ENCODE measurements around the gene SUMO2. TPM values are rescaled to one million over a fixed set of nuclear protein-coding genes. Genes with fewer than 3 reads are reported as not detected.

Gene SUMO2
- total and polyA plus RNA-seq, 9 of the 15 experiments (the other 6 are each of a cell fraction or from before 2014, with no cell fraction given) = 157 to 733 (median 419) TPM

- Histone ChIP-seq H3K27me3 (ENCODE audit: control insufficient read depth in 2 of 2, insufficient read depth in 2 of 2, low read length in 2 of 2) (no peaks in the 10 kb centered on the region), H4K20me1 (replicated peaks; ENCODE audit: control insufficient read depth, insufficient read depth, low read length) (peaks cover 6% of the 10 kb centered on the region; the same call in 1 of the 2 replicates), H3K4me1 (replicated peaks in 1 of 2; ENCODE audit: control insufficient read depth in 2 of 2, insufficient read depth in 2 of 2, low read length in 2 of 2) (peaks cover 27 to 47% of the 10 kb centered on the region in 2 experiments), H3K9me1 (ENCODE audit: control insufficient read depth, insufficient read depth, low read length) (no peaks in the 10 kb centered on the region), H2AFZ (ENCODE audit: low read depth, low read length) (no peak overlapping the region), H3K9me3 (replicated peaks; ENCODE audit: control insufficient read depth, insufficient read depth, low read depth, low read length) (no peaks in the 10 kb centered on the region), H3K4me3 (no peak overlapping the region), H3K9ac (ENCODE audit: insufficient read depth in 1 of 2, low read depth in 2 of 2, low read length in 2 of 2) (no peak overlapping the region), H3K36me3 (ENCODE audit: control insufficient read depth, insufficient read depth, low read length) (peaks cover 25% of the 10 kb centered on the region; the same call in 2 of the 3 replicates), H3K27ac (ENCODE audit: extremely low read depth, low read depth, low read length) (no peak overlapping the region), H3K79me2 (ENCODE audit: control insufficient read depth, insufficient read depth, low read length) (peaks cover 46% of the 10 kb centered on the region), H3K4me2 (ENCODE audit: insufficient read depth, low read length) (no peak overlapping the region)
- in situ Hi-C loops (cut with MboI) = no loop called here
- CTCF ChIA-PET (ENCODE audit: low intra/inter-chr PET ratio) = no interaction called here
- TF ChIP-seq NCOA4 (IDR thresholded peaks at IDR 0.05; ENCODE audit: partially characterized antibody) (no peak), ZNF121 (CRISPR knock-in tag; conservative IDR thresholded peaks at IDR 0.05) (peak; percentile 76)
- WGBS (ENCODE audit: insufficient coverage, low coverage, missing lambda C conversion rate) = 97% methylated on average over 6 of the region's 8 CpGs
- FAIRE-seq (no peak), DNase-seq (ENCODE audit: extremely low read depth in 1 of 4, low spot score in 3 of 4) (no peak), ATAC-seq (no peak)
- POLR2A ChIA-PET = interaction anchor here (0.6 to 7.6 kb wide), 8 partner anchors 10 to 361 kb away, joined by 3 to 58 read pairs (median 4); partner anchors contain the start of genes ARMC7 and JPT1
- intact Hi-C loops (cut with micrococcal nuclease) = no loop called here
- BruUV-seq (replicated peaks) = no TSS peak
Observed at GRCh38 chr17:75126954-75127353, 55.8 kb downstream of the SUMO2 start.

GRCh38 chr17:75125984-75126383 is 56.8 kb downstream of the SUMO2 start:
- H3K36me3 ChIP-seq (ENCODE audit: control insufficient read depth, insufficient read depth, low read length) = peaks cover 27% of the 10 kb centered on the region; the same call in 2 of the 3 replicates
- H3K27ac ChIP-seq (ENCODE audit: extremely low read depth, low read depth, low read length) = no peak overlapping the region; the same call in 2 of the 3 replicates
- no TSS peak for BruUV-seq (replicated peaks)
- no peaks in the 10 kb centered on the region for H3K9me1 ChIP-seq (ENCODE audit: control insufficient read depth, insufficient read depth, low read length)
- in situ Hi-C loops (cut with MboI) = no loop called here
- H3K4me3 ChIP-seq = no peak overlapping the region
- TF ChIP-seq SIN3B (IDR thresholded peaks at IDR 0.05; ENCODE audit: low read depth) = no peak
- peak; percentile 34; the same call in 1 of the 2 replicates for TF ChIP-seq NR2C2 (CRISPR knock-in tag; IDR thresholded peaks at IDR 0.05)
- TF ChIP-seq NR2C2 (tag; IDR thresholded peaks at IDR 0.05) = no peak
- TF ChIP-seq PRDM10 (IDR thresholded peaks at IDR 0.05; ENCODE audit: partially characterized antibody) = peak; percentile 29
- TF ChIP-seq, protein P1, sequence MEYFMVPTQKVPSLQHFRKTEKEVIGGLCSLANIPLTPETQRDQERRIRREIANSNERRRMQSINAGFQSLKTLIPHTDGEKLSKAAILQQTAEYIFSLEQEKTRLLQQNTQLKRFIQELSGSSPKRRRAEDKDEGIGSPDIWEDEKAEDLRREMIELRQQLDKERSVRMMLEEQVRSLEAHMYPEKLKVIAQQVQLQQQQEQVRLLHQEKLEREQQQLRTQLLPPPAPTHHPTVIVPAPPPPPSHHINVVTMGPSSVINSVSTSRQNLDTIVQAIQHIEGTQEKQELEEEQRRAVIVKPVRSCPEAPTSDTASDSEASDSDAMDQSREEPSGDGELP (CRISPR knock-in tag; IDR thresholded peaks at IDR 0.05; ENCODE audit: borderline replicate concordance) = no peak
- TF ChIP-seq E2F5 (CRISPR knock-in tag; IDR thresholded peaks at IDR 0.05) = 0 out of 2 replicates have a peak, but pooled peaks have one; percentile 62
- TF ChIP-seq GABPA (tag; conservative IDR thresholded peaks at IDR 0.05; ENCODE audit: low read depth) = 0 out of 2 replicates have a peak, but pooled peaks have one; percentile 20
- H3K4me2 ChIP-seq (ENCODE audit: insufficient read depth, low read length) = no peak overlapping the region
- peaks cover 6% of the 10 kb centered on the region; the same call in 1 of the 2 replicates for H4K20me1 ChIP-seq (replicated peaks; ENCODE audit: control insufficient read depth, insufficient read depth, low read length)
- FAIRE-seq (no peak), ATAC-seq (no peak), DNase-seq (ENCODE audit: extremely low read depth in 1 of 4, low spot score in 3 of 4) (peak in 1 of 4 experiments; percentile 15)
- peaks cover 27 to 38% of the 10 kb centered on the region in 2 experiments for H3K4me1 ChIP-seq (replicated peaks in 1 of 2; ENCODE audit: control insufficient read depth in 2 of 2, insufficient read depth in 2 of 2, low read length in 2 of 2)
- H3K9ac ChIP-seq (ENCODE audit: insufficient read depth in 1 of 2, low read depth in 2 of 2, low read length in 2 of 2) = no peak overlapping the region
- POLR2A ChIA-PET = interaction anchor here (0.6 to 7.6 kb wide), 6 partner anchors 9 to 120 kb away, joined by 3 to 58 read pairs (median 14); partner anchors contain the start of genes ARMC7 and JPT1
- peaks cover 38% of the 10 kb centered on the region for H3K79me2 ChIP-seq (ENCODE audit: control insufficient read depth, insufficient read depth, low read length)
- CTCF ChIA-PET (ENCODE audit: low intra/inter-chr PET ratio) = no interaction called here
- intact Hi-C loops (cut with micrococcal nuclease) = no loop called here
- H3K9me3 ChIP-seq (replicated peaks; ENCODE audit: control insufficient read depth, insufficient read depth, low read depth, low read length) = no peaks in the 10 kb centered on the region
- H2AFZ ChIP-seq (ENCODE audit: low read depth, low read length) = no peak overlapping the region
- H3K27me3 ChIP-seq (ENCODE audit: control insufficient read depth in 2 of 2, insufficient read depth in 2 of 2, low read length in 2 of 2) = no peaks in the 10 kb centered on the region
- 46% methylated on average over 3 of the region's 3 CpGs for whole genome bisulfite sequencing (ENCODE audit: insufficient coverage, low coverage, missing lambda C conversion rate)

Measured in K562 (cell line).